Measurements from ENCODE around the gene PLA2G4F.

Gene PLA2G4F

DNA sequence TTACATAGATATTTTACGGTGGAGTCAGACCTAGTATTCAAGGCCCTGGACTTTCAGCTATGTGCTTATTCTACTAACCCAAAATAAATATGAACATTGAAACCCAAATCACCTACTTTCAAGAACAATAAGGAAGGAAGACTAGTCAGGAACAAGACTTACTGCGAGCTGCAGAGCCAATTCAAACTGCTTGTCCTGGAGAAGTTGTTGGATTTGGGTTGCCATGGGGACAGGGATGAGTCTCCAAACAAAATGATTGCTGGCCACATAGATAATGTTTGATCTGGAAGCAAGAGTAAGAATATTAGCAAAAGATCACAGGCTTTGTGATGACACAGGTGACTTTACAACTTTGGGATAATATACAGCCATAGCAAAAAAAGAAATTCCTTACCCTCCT, 21.6 kb upstream of the PLA2G4F start:
- Histone ChIP-seq H3K23ac (ENCODE audit: low read length in 2 of 2) (no peak overlapping the region), H2AFZ (ENCODE audit: low read depth, low read length) (no peak overlapping the region), H3K4ac (ENCODE audit: low read depth in 1 of 2, low read length in 2 of 2) (no peak overlapping the region), H3K9me3 (ENCODE audit: control insufficient read depth, low read length) (no peaks in the 10 kb centered on the region), H3K4me1 (ENCODE audit: control insufficient read depth, insufficient read depth, low read depth, low read length) (no peaks in the 10 kb centered on the region), H2AK5ac (ENCODE audit: low read length, severe bottlenecking) (no peak overlapping the region), H2BK15ac (ENCODE audit: low read depth, poor library complexity, severe bottlenecking) (no peak overlapping the region), H2BK12ac (ENCODE audit: low read length in 2 of 2) (no peak overlapping the region), H3K9ac (ENCODE audit: low read length) (no peak overlapping the region), H3K27me3 (ENCODE audit: control insufficient read depth in 1 of 2, insufficient read depth in 1 of 2, low read length in 2 of 2) (no peaks in the 10 kb centered on the region), H3K14ac (ENCODE audit: low read length in 2 of 2) (no peak overlapping the region), H2BK5ac (ENCODE audit: low read depth, low read length, poor library complexity, severe bottlenecking) (no peak overlapping the region), H3K4me3 (ENCODE audit: insufficient read depth in 1 of 2, low read depth in 1 of 2, low read length in 2 of 2) (no peak overlapping the region), H4K8ac (ENCODE audit: low read length) (no peak overlapping the region), H3K18ac (ENCODE audit: low read depth in 1 of 2, low read length in 2 of 2) (no peak overlapping the region), H3K27ac (ENCODE audit: low read length, poor library complexity, severe bottlenecking) (no peak overlapping the region), H2BK120ac (ENCODE audit: low read depth, low read length) (no peak overlapping the region), H3K79me1 (replicated peaks; ENCODE audit: low read length, poor library complexity, severe bottlenecking) (peaks cover 6% of the 10 kb centered on the region), H3K36me3 (ENCODE audit: control insufficient read depth in 1 of 2, insufficient read depth in 2 of 2, low read depth in 1 of 2, low read length in 2 of 2) (peaks cover 32 to 92% of the 10 kb centered on the region in 2 experiments), H3K4me2 (ENCODE audit: low read length, poor library complexity, severe bottlenecking) (no peak overlapping the region), H4K91ac (ENCODE audit: low read length) (no peak overlapping the region)
- 94% methylated on average over 2 of the region's 2 CpGs for WGBS
- DNase-seq = no peak

DNA sequence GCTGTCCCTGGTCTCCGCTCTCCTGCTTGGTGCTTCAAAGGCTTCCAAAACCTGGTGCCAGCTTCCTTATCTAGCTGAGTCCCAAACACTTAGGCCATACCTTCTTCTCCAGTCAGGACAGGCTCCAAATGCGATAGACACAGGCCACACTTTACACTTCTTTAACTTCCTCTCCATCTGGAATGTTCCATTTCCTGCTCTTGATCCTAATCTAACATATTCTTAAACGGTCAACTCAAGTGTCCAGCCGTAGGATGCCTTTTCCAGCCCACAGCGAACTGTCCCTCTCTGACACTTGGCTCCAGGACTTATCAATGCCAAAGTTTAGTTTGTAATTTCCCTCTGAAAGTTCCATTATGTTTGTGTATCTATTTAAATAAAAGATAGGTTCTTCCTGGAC, 19.2 kb upstream of the PLA2G4F start:
- no peak overlapping the region for H3K4ac ChIP-seq (ENCODE audit: low read depth in 1 of 2, low read length in 2 of 2)
- no peaks in the 10 kb centered on the region for H3K27me3 ChIP-seq (ENCODE audit: control insufficient read depth in 1 of 2, insufficient read depth in 1 of 2, low read length in 2 of 2)
- no peak overlapping the region for H2AFZ ChIP-seq (ENCODE audit: low read depth, low read length)
- no peak for DNase-seq
- no peaks in the 10 kb centered on the region for H3K4me1 ChIP-seq (ENCODE audit: control insufficient read depth, insufficient read depth, low read depth, low read length)
- H3K4me2 ChIP-seq (ENCODE audit: low read length, poor library complexity, severe bottlenecking) = no peak overlapping the region
- H3K23ac ChIP-seq (ENCODE audit: low read length in 2 of 2) = no peak overlapping the region
- peaks cover 38 to 93% of the 10 kb centered on the region in 2 experiments for H3K36me3 ChIP-seq (ENCODE audit: control insufficient read depth in 1 of 2, insufficient read depth in 2 of 2, low read depth in 1 of 2, low read length in 2 of 2)
- no peak overlapping the region for H3K9ac ChIP-seq (ENCODE audit: low read length)
- no peaks in the 10 kb centered on the region for H3K9me3 ChIP-seq (ENCODE audit: control insufficient read depth, low read length)
- 80% methylated on average over 5 of the region's 5 CpGs for WGBS
- no peak overlapping the region for H2BK15ac ChIP-seq (ENCODE audit: low read depth, poor library complexity, severe bottlenecking)
- peak overlapping the region; percentile 16 for H4K8ac ChIP-seq (ENCODE audit: low read length)
- H2BK12ac ChIP-seq (ENCODE audit: low read length in 2 of 2) = no peak overlapping the region
- no peak overlapping the region for H2BK5ac ChIP-seq (ENCODE audit: low read depth, low read length, poor library complexity, severe bottlenecking)
- H3K18ac ChIP-seq (ENCODE audit: low read depth in 1 of 2, low read length in 2 of 2) = no peak overlapping the region
- no peak overlapping the region for H2BK120ac ChIP-seq (ENCODE audit: low read depth, low read length)
- H3K14ac ChIP-seq (ENCODE audit: low read length in 2 of 2) = no peak overlapping the region
- no peak overlapping the region for H2AK5ac ChIP-seq (ENCODE audit: low read length, severe bottlenecking)
- H3K27ac ChIP-seq (ENCODE audit: low read length, poor library complexity, severe bottlenecking) = no peak overlapping the region
- H3K79me1 ChIP-seq (replicated peaks; ENCODE audit: low read length, poor library complexity, severe bottlenecking) = peaks cover 6% of the 10 kb centered on the region
- H3K4me3 ChIP-seq (ENCODE audit: insufficient read depth in 1 of 2, low read depth in 1 of 2, low read length in 2 of 2) = no peak overlapping the region
- no peak overlapping the region for H4K91ac ChIP-seq (ENCODE audit: low read length)

DNA sequence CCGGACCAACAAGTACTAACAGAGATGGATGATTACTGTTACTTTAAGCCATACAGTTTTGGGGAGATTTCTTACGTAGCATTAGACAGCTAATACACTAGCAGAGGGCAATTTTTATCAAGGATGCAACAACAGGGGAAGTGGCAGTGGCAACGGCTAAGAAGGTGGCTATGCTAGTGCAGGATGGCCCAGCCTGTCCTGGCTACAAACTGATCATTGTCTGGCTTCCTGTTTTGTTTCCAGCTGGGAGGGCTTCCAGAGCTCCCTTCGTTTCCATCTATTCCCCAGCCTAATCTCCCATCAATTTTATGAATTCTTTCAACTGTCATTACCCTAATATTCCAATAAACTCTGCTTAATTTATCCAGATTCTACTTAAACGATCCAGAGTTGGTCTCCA, 16.0 kb upstream of the PLA2G4F start:
- no peak overlapping the region for H2AK5ac ChIP-seq (ENCODE audit: low read length, severe bottlenecking)
- WGBS = 92% methylated on average over 4 of the region's 5 CpGs
- H3K79me1 ChIP-seq (replicated peaks; ENCODE audit: low read length, poor library complexity, severe bottlenecking) = peaks cover 4% of the 10 kb centered on the region
- H3K9me3 ChIP-seq (ENCODE audit: control insufficient read depth, low read length) = no peaks in the 10 kb centered on the region
- H3K27ac ChIP-seq (ENCODE audit: low read length, poor library complexity, severe bottlenecking) = no peak overlapping the region
- H3K4me1 ChIP-seq (ENCODE audit: control insufficient read depth, insufficient read depth, low read depth, low read length) = no peaks in the 10 kb centered on the region
- H2BK5ac ChIP-seq (ENCODE audit: low read depth, low read length, poor library complexity, severe bottlenecking) = no peak overlapping the region
- no peaks in the 10 kb centered on the region for H3K27me3 ChIP-seq (ENCODE audit: control insufficient read depth in 1 of 2, insufficient read depth in 1 of 2, low read length in 2 of 2)
- no peak for DNase-seq
- H2BK15ac ChIP-seq (ENCODE audit: low read depth, poor library complexity, severe bottlenecking) = no peak overlapping the region
- H3K23ac ChIP-seq (ENCODE audit: low read length in 2 of 2) = no peak overlapping the region
- H4K91ac ChIP-seq (ENCODE audit: low read length) = no peak overlapping the region
- H3K14ac ChIP-seq (ENCODE audit: low read length in 2 of 2) = no peak overlapping the region
- H3K4me2 ChIP-seq (ENCODE audit: low read length, poor library complexity, severe bottlenecking) = no peak overlapping the region
- H2BK120ac ChIP-seq (ENCODE audit: low read depth, low read length) = no peak overlapping the region
- peaks cover 39 to 95% of the 10 kb centered on the region in 2 experiments for H3K36me3 ChIP-seq (ENCODE audit: control insufficient read depth in 1 of 2, insufficient read depth in 2 of 2, low read depth in 1 of 2, low read length in 2 of 2)
- H4K8ac ChIP-seq (ENCODE audit: low read length) = no peak overlapping the region
- H3K4me3 ChIP-seq (ENCODE audit: insufficient read depth in 1 of 2, low read depth in 1 of 2, low read length in 2 of 2) = no peak overlapping the region
- no peak overlapping the region for H3K4ac ChIP-seq (ENCODE audit: low read depth in 1 of 2, low read length in 2 of 2)
- H3K18ac ChIP-seq (ENCODE audit: low read depth in 1 of 2, low read length in 2 of 2) = no peak overlapping the region
- H2AFZ ChIP-seq (ENCODE audit: low read depth, low read length) = no peak overlapping the region
- no peak overlapping the region for H2BK12ac ChIP-seq (ENCODE audit: low read length in 2 of 2)
- H3K9ac ChIP-seq (ENCODE audit: low read length) = no peak overlapping the region

DNA sequence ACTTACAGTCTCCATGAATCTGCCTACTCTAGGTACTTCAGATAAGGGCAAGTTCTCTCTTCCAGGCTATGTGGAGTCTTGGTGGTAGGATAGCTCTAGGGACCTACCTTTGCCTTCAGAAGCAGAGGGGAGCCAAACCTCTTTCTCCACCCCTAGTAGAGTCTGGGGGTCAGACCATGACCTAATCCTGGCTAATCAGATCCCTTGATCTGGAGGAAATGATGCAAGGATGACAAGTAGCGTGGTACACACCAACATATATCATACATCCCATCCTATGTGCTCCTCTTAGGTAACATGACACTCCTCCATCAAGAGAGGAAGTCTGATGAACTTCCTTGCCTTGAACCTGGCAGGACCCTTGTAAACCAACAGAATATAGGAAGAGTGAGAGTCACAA, 15.4 kb upstream of the PLA2G4F start:
- Histone ChIP-seq H3K4ac (ENCODE audit: low read depth in 1 of 2, low read length in 2 of 2) (no peak overlapping the region), H3K4me2 (ENCODE audit: low read length, poor library complexity, severe bottlenecking) (no peak overlapping the region), H2BK120ac (ENCODE audit: low read depth, low read length) (no peak overlapping the region), H3K79me1 (replicated peaks; ENCODE audit: low read length, poor library complexity, severe bottlenecking) (peaks cover 4% of the 10 kb centered on the region), H3K4me1 (ENCODE audit: control insufficient read depth, insufficient read depth, low read depth, low read length) (no peaks in the 10 kb centered on the region), H3K27me3 (ENCODE audit: control insufficient read depth in 1 of 2, insufficient read depth in 1 of 2, low read length in 2 of 2) (no peaks in the 10 kb centered on the region), H3K18ac (ENCODE audit: low read depth in 1 of 2, low read length in 2 of 2) (no peak overlapping the region), H2BK12ac (ENCODE audit: low read length in 2 of 2) (no peak overlapping the region), H3K9ac (ENCODE audit: low read length) (no peak overlapping the region), H2AFZ (ENCODE audit: low read depth, low read length) (no peak overlapping the region), H3K9me3 (ENCODE audit: control insufficient read depth, low read length) (no peaks in the 10 kb centered on the region), H2BK5ac (ENCODE audit: low read depth, low read length, poor library complexity, severe bottlenecking) (no peak overlapping the region), H3K14ac (ENCODE audit: low read length in 2 of 2) (no peak overlapping the region), H3K27ac (ENCODE audit: low read length, poor library complexity, severe bottlenecking) (no peak overlapping the region), H3K23ac (ENCODE audit: low read length in 2 of 2) (no peak overlapping the region), H4K8ac (ENCODE audit: low read length) (no peak overlapping the region), H3K4me3 (ENCODE audit: insufficient read depth in 1 of 2, low read depth in 1 of 2, low read length in 2 of 2) (no peak overlapping the region), H3K36me3 (ENCODE audit: control insufficient read depth in 1 of 2, insufficient read depth in 2 of 2, low read depth in 1 of 2, low read length in 2 of 2) (peaks cover 44 to 95% of the 10 kb centered on the region in 2 experiments), H4K91ac (ENCODE audit: low read length) (no peak overlapping the region), H2AK5ac (ENCODE audit: low read length, severe bottlenecking) (no peak overlapping the region), H2BK15ac (ENCODE audit: low read depth, poor library complexity, severe bottlenecking) (no peak overlapping the region)
- DNase-seq = no peak
- 100% methylated on average over 1 of the region's 1 CpG for WGBS
